Esophagus squamous epithelium (tissue), 4 donors: Measurements from ENCODE around the gene FLT1.

ENCODE experiments used
- CTCF ChIP-seq, 6 experiments: fragments of 450-650 bp in 4 of 6; fragments of 200-600 bp in 2 of 6; sonication (generic) in 2 of 6; IDR thresholded peaks; one replicate each; pipeline ENCODE4 v1.5.1; 2016 to 2019; ENCODE audit warnings: antibody characterized with exemption in 6 of 6, mild to moderate bottlenecking in 4 of 6, moderate library complexity in 4 of 6
- POLR2A ChIP-seq, 4 donors: fragments of 450-650 bp; IDR thresholded peaks; one replicate each; pipeline ENCODE4 v1.6.1; 2017; ENCODE audit warnings: antibody characterized with exemption in 4 of 4, mild to moderate bottlenecking in 4 of 4, moderate library complexity in 3 of 4

- TF ChIP-seq CTCF (IDR thresholded peaks at IDR 0.05) (no peak), POLR2A (IDR thresholded peaks at IDR 0.05) (no peak)
Observed at GRCh38 chr13:28531845-28532387, 37.0 kb upstream of the FLT1 start.
